Thyroid gland (tissue), 4 donors: Measurements from ENCODE around the gene RSL24D1.

ENCODE experiments used
- CTCF ChIP-seq, 6 experiments: fragments of 200-600 bp in 3 of 6; fragments of 450-650 bp in 3 of 6; sonication (generic) in 3 of 6; IDR thresholded peaks; one replicate each; pipeline ENCODE4 v1.5.1; 2016 to 2019; ENCODE audit warnings: antibody characterized with exemption in 6 of 6, mild to moderate bottlenecking in 2 of 6, inconsistent platforms in 1 of 6, moderate library complexity in 1 of 6
- POLR2A ChIP-seq, 2 donors: fragments of 450-650 bp; IDR thresholded peaks; one replicate each; pipeline ENCODE4 v1.6.1; 2017; ENCODE audit warnings: antibody characterized with exemption in 2 of 2, mild to moderate bottlenecking in 2 of 2, moderate library complexity in 1 of 2

- TF ChIP-seq CTCF (IDR thresholded peaks at IDR 0.05) (no peak), POLR2A (IDR thresholded peaks at IDR 0.05) (no peak)
Measured at GRCh38 chr15:55226127-55226526, 29.4 kb upstream of the RSL24D1 start.
